K562 (cell line): ENCODE results near the gene ITGA2B. TPM values are rescaled to one million over a fixed set of nuclear protein-coding genes. Genes with fewer than 3 reads are reported as not detected.

Experiments used
- ATAC-seq: fragments of 200-7000 bp; cut with Tn5 transposase; 3 replicates; pipeline ENCODE4 v1.9.1; 2020; ENCODE audit warnings: moderate library complexity
- BruUV-seq: library from RNA; stranded (reverse); fragments of 400-500 nt; replicated peaks from 2 replicates; lab custom pipeline; 2021; lab: Mats Ljungman, UMichigan
- CTCF ChIA-PET: fragments of 300-600 bp; formaldehyde crosslinking; extraction: SDS; loops from one replicate; lab custom pipeline; 2021; ENCODE audit warnings: low intra/inter-chr PET ratio; lab: Yijun Ruan, JAX
- POLR2A ChIA-PET: fragments of 300-600, 350-650 bp; sonication (Branson Sonifier 250); formaldehyde crosslinking; extraction: SDS; loops from one replicate; lab custom pipeline; 2021; ENCODE audit warnings: antibody characterized with exemption, inconsistent platforms; lab: Yijun Ruan, JAX
- DNase-seq, 4 experiments: peaks; one replicate each; pipeline versions ENCODE4 v3.0.0 to v3.0.0-alpha.2; 2011 to 2018; ENCODE audit warnings: low spot score in 3 of 4, mixed read lengths in 3 of 4; ENCODE audit errors: extremely low read depth in 1 of 4
- FAIRE-seq: peaks from 2 replicates; lab custom pipeline; 2011; peaks lifted over from hg19 to GRCh38; lab: Jason Lieb, UNC
- H2AFZ ChIP-seq: 2 replicates; pipeline ENCODE4 v1.6.0; 2011; ENCODE audit warnings: low read depth, low read length, control low read depth, inconsistent platforms
- H3K27ac ChIP-seq: fragments of 200-600 bp; 3 replicates; pipeline ENCODE4 v1.8.0; 2011; ENCODE audit warnings: low read depth, mild to moderate bottlenecking, control low read depth, inconsistent platforms, low read length, moderate library complexity, mixed read lengths; ENCODE audit errors: extremely low read depth
- H3K27me3 ChIP-seq, 2 experiments: fragments of 300-600 bp in 1 of 2; 2 replicates in 1 of 2; 3 replicates in 1 of 2; pipeline versions ENCODE4 v1.6.0 to v1.8.0; 2011; ENCODE audit warnings: inconsistent platforms in 2 of 2, low read length in 2 of 2, mild to moderate bottlenecking in 1 of 2, mixed read lengths in 1 of 2, moderate library complexity in 1 of 2; ENCODE audit not compliant: control insufficient read depth in 2 of 2, insufficient read depth in 2 of 2
- H3K36me3 ChIP-seq: fragments of 300-600 bp; 3 replicates; pipeline ENCODE4 v1.8.0; 2011; ENCODE audit warnings: mild to moderate bottlenecking, low read length, inconsistent platforms; ENCODE audit not compliant: control insufficient read depth, insufficient read depth
- H3K4me1 ChIP-seq, 2 experiments: fragments of 200-600 bp in 1 of 2; replicated peaks in 1 of 2; 2 replicates in 1 of 2; 3 replicates in 1 of 2; pipeline versions ENCODE4 v1.5.1 to v1.8.0; 2011; ENCODE audit warnings: inconsistent platforms in 2 of 2, low read length in 2 of 2, mild to moderate bottlenecking in 1 of 2, mixed read lengths in 1 of 2, moderate library complexity in 1 of 2; ENCODE audit not compliant: control insufficient read depth in 2 of 2, insufficient read depth in 2 of 2
- H3K4me2 ChIP-seq: 2 replicates; pipeline ENCODE4 v1.6.1; 2011; ENCODE audit warnings: low read length, control low read depth, inconsistent platforms, mixed read lengths; ENCODE audit not compliant: insufficient read depth
- H3K4me3 ChIP-seq: fragments of 200-600 bp; sonication (generic), shearing (Covaris generic); 2 replicates; pipeline ENCODE4 v1.5.1; 2016; ENCODE audit warnings: control low read depth, inconsistent platforms
- H3K79me2 ChIP-seq: fragments of 200-600 bp; 3 replicates; pipeline ENCODE4 v1.8.0; 2011; ENCODE audit warnings: low read length, inconsistent platforms; ENCODE audit not compliant: control insufficient read depth, insufficient read depth
- H3K9ac ChIP-seq, 2 experiments: 2 replicates each; pipeline versions ENCODE4 v1.6.0 to v1.6.1; 2011; ENCODE audit warnings: low read depth in 2 of 2, low read length in 2 of 2, control low read depth in 1 of 2, inconsistent platforms in 1 of 2, mild to moderate bottlenecking in 1 of 2, mixed read lengths in 1 of 2; ENCODE audit not compliant: insufficient read depth in 1 of 2
- H3K9me1 ChIP-seq: one replicate; pipeline ENCODE4 v1.6.0; 2011; ENCODE audit warnings: inconsistent platforms, mild to moderate bottlenecking, low read length, moderate library complexity; ENCODE audit not compliant: control insufficient read depth, insufficient read depth
- H3K9me3 ChIP-seq: replicated peaks from 2 replicates; pipeline ENCODE4 v1.5.1; 2011; ENCODE audit warnings: low read depth, low read length, inconsistent platforms; ENCODE audit not compliant: control insufficient read depth, insufficient read depth
- H4K20me1 ChIP-seq: replicated peaks from 2 replicates; pipeline ENCODE4 v1.6.1; 2011; ENCODE audit warnings: low read length, inconsistent platforms, mixed read lengths; ENCODE audit not compliant: control insufficient read depth, insufficient read depth
- ADNP ChIP-seq: fragments of 200-800 bp; sonication (Bioruptor generic); IDR thresholded peaks from 2 replicates; pipeline ENCODE4 v1.6.1; 2016; ENCODE audit warnings: missing genetic modification characterization, missing compliant biosample characterization
- ARID4B ChIP-seq: sonication (generic); formaldehyde crosslinking; IDR thresholded peaks from 2 replicates; pipeline ENCODE4 v1.8.0; 2022; ENCODE audit warnings: mild to moderate bottlenecking, missing genetic modification reagents
- CCAR2 ChIP-seq: fragments of 200-400 bp; formaldehyde crosslinking; IDR thresholded peaks from 2 replicates; pipeline ENCODE4 v1.6.1; 2017; ENCODE audit warnings: mild to moderate bottlenecking, low read depth, low read length
- FOXJ3 ChIP-seq: sonication (generic); formaldehyde crosslinking; IDR thresholded peaks from 2 replicates; pipeline ENCODE4 v1.4.0; 2020; ENCODE audit warnings: mild to moderate bottlenecking, missing genetic modification reagents
- JUN ChIP-seq, 2 experiments: sonication (generic) in 1 of 2; formaldehyde crosslinking in 1 of 2; IDR thresholded peaks; 2 replicates each; pipeline versions ENCODE4 v1.6.1 to v1.8.0; 2012 to 2022; ENCODE audit warnings: borderline replicate concordance in 2 of 2, mild to moderate bottlenecking in 2 of 2, improper control_type of control experiment in 1 of 2, low read depth in 1 of 2, low read length in 1 of 2, missing genetic modification reagents in 1 of 2
- MYC ChIP-seq, 2 experiments: fragments of 250-450 bp in 1 of 2; sonication (Bioruptor Pico) in 1 of 2; IDR thresholded peaks; 2 replicates each; pipeline versions ENCODE4 v1.5.1 to v1.6.1; 2012 to 2021; ENCODE audit warnings: low read depth in 2 of 2, borderline replicate concordance in 1 of 2, improper control_type of control experiment in 1 of 2, low read length in 1 of 2, mild to moderate bottlenecking in 1 of 2, moderate library complexity in 1 of 2
- NCOA1 ChIP-seq: fragments of 450-650 bp; IDR thresholded peaks from 2 replicates; pipeline ENCODE4 v1.6.1; 2016; ENCODE audit warnings: low read depth
- PHTF2 ChIP-seq: fragments of 250-450 bp; sonication (Bioruptor Pico); IDR thresholded peaks from 2 replicates; pipeline ENCODE4 v1.5.0; 2021; ENCODE audit warnings: mild to moderate bottlenecking
- ZNF12 ChIP-seq: sonication (generic); formaldehyde crosslinking; IDR thresholded peaks from 2 replicates; pipeline ENCODE4 v1.4.0; 2020; ENCODE audit warnings: mild to moderate bottlenecking, missing genetic modification reagents
- ZNF324 ChIP-seq: fragments of 250-450 bp; sonication (Bioruptor Pico); IDR thresholded peaks from 2 replicates; pipeline ENCODE4 v1.4.0; 2020; ENCODE audit warnings: mild to moderate bottlenecking
- ZNF639 ChIP-seq, 2 experiments: fragments of 200-800 bp in 1 of 2; sonication (Bioruptor generic) in 1 of 2; sonication (generic) in 1 of 2; formaldehyde crosslinking in 1 of 2; IDR thresholded peaks in 1 of 2; conservative IDR thresholded peaks in 1 of 2; 2 replicates each; pipeline versions ENCODE4 v1.5.0 to v1.6.1; 2016 to 2020; ENCODE audit warnings: missing compliant biosample characterization in 1 of 2, missing genetic modification characterization in 1 of 2, missing genetic modification reagents in 1 of 2
- WGBS: fragments of 100-300 bp; shearing (Covaris generic); methylation state at CpG from one replicate; pipeline ENCODE4 v1.1.6; 2016; ENCODE audit warnings: low coverage, mixed read lengths; ENCODE audit not compliant: insufficient coverage; ENCODE audit errors: missing lambda C conversion rate; 5-methylcytosine and 5-hydroxymethylcytosine counted together
- in situ Hi-C: fragments of 300-500 bp; cut with MboI; formaldehyde crosslinking; loops from 4 replicates; pipeline ENCODE4 v1.15.0; 2018; ENCODE audit warnings: inconsistent platforms, mixed read lengths
- intact Hi-C: fragments of 100-400 bp; cut with micrococcal nuclease; formaldehyde crosslinking; loops from 2 replicates; pipeline ENCODE4 v1.14.2; 2022
- polyA plus RNA-seq, 8 experiments: library from polyadenylated mRNA; depleted of rRNA in 4 of 8; stranded (reverse) in 5 of 8; unstranded in 3 of 8; fragments of >200 nt; fragmentation: Nextera tagmentation in 2 of 8; fragmentation: Illumina TruSeq in 1 of 8; extraction: Ambion mirVana in 2 of 8; extraction: Trizol in 1 of 8; gene quantifications; 2 replicates each; pipeline versions ENCODE4 v1.2.1 to v1.2.3, GENCODE V29; 2011 to 2014; ENCODE audit warnings: inconsistent platforms in 1 of 8, missing spikeins in 1 of 8
- total RNA-seq, 7 experiments: library from RNA; depleted of rRNA in 6 of 7; stranded (reverse); fragments of >200 nt in 6 of 7; fragmentation: Illumina TruSeq in 2 of 7; extraction: Trizol in 2 of 7; gene quantifications; 2 replicates each; pipeline versions ENCODE4 v1.2.1 to v1.2.3, GENCODE V29; 2011 to 2021; ENCODE audit warnings: low replicate concordance in 1 of 7

Gene ITGA2B
- total and polyA plus RNA-seq, 9 of the 15 experiments (the other 6 are each of a cell fraction or from before 2014, with no cell fraction given): 1.1 to 26.4 (median 5.6) TPM

- H3K4me2 ChIP-seq: peak overlapping the region; percentile 51; the same call in 1 of the 2 replicates
- peak; percentile 89 for FAIRE-seq
- in situ Hi-C loops: loop anchor here (5.0 to 25.0 kb wide), 2 partner anchors 115 to 390 kb away; partner anchors contain the start of gene PPY
- TF ChIP-seq ADNP (tag): 0 out of 2 replicates have a peak, but pooled peaks have one; percentile 6
- peak; percentile 83 for TF ChIP-seq ARID4B (CRISPR knock-in tag)
- TF ChIP-seq ZNF639 (CRISPR knock-in tag; conservative IDR thresholded peaks at IDR 0.05 in 1 of 2, IDR thresholded peaks at IDR 0.05 in 1 of 2): peak in 1 of 2 experiments; percentile 33; a peak in 1 of 4 replicates
- no peak for TF ChIP-seq CCAR2
- TF ChIP-seq NCOA1: peak; percentile 40; the same call in 1 of the 2 replicates
- peak; percentile 99 for TF ChIP-seq MYC (IDR thresholded peaks at IDR 0.05; ENCODE audit: low read depth, low read length)
- no peak for TF ChIP-seq MYC (CRISPR knock-in tag; IDR thresholded peaks at IDR 0.05; ENCODE audit: borderline replicate concordance, low read depth)
- no peak for TF ChIP-seq FOXJ3 (CRISPR knock-in tag)
- no peak for TF ChIP-seq ZNF12 (CRISPR knock-in tag)
- TF ChIP-seq ZNF324 (CRISPR knock-in tag): no peak
- peak; percentile 67; the same call in 1 of the 2 replicates for TF ChIP-seq JUN (IDR thresholded peaks at IDR 0.05; ENCODE audit: borderline replicate concordance, low read depth, low read length)
- TF ChIP-seq JUN (CRISPR knock-in tag; IDR thresholded peaks at IDR 0.05; ENCODE audit: borderline replicate concordance): no peak
- TF ChIP-seq PHTF2 (CRISPR knock-in tag): no peak
These were observed 62.5 kb downstream of the ITGA2B start for GRCh38 chr17:44326861-44327444.

More at GRCh38 chr17:44326861-44327444, 62.5 kb downstream of the ITGA2B start:
- Histone ChIP-seq H3K27me3 (no peaks in the 10 kb centered on the region), H3K9me1 (no peaks in the 10 kb centered on the region), H3K36me3 (peaks cover 12% of the 10 kb centered on the region; the same call in 2 of the 3 replicates), H3K4me3 (no peak overlapping the region), H3K9ac (peak overlapping the region in 1 of 2 experiments; percentile 74; a peak in 1 of 4 replicates), H3K79me2 (peaks cover 30% of the 10 kb centered on the region), H3K4me1 (peaks cover 11 to 58% of the 10 kb centered on the region in 2 experiments; a peak in 4 of 5 replicates), H2AFZ (peak overlapping the region; percentile 58), H3K27ac (peak overlapping the region; percentile 8; the same call in 1 of the 3 replicates), H4K20me1 (no peaks in the 10 kb centered on the region), H3K9me3 (no peaks in the 10 kb centered on the region)
- CTCF ChIA-PET: interaction anchor here (3.6 kb wide), 1 partner anchor 116 kb away, joined by 16 read pairs; no protein-coding TSS in a partner anchor
- intact Hi-C loops: no loop called here
- POLR2A ChIA-PET: interaction anchor here (0.6 to 1.0 kb wide), 9 partner anchors 9 to 131 kb away, joined by 3 to 7 read pairs (median 3); no protein-coding TSS in a partner anchor
- DNase-seq (peak; percentile 89 to 97 (median 92)), ATAC-seq (peak; percentile 84)
- WGBS: 39% methylated on average over 21 of the region's 31 CpGs
- no TSS peak for BruUV-seq
